Measurements from ENCODE around the gene LETMD1. TPM values are rescaled to one million over a fixed set of nuclear protein-coding genes. Genes with fewer than 3 reads are reported as not detected.

The LETMD1 gene
- polyA plus RNA-seq (2011; rRNA removed) (57.1 and 58.9 TPM in 2 replicates), polyA minus RNA-seq (2011; rRNA and poly(A)+ RNA removed) (22.3 and 28.3 TPM in 2 replicates)

- ChIA-PET POLR2A (no interaction called here), CTCF (interaction anchor here (0.6 to 2.1 kb wide), 9 partner anchors 12 to 293 kb away, joined by 3 to 7 read pairs (median 3); partner anchors contain the start of gene SLC11A2)
- H3K4me3 ChIP-seq (ENCODE audit: low read depth, low read length): peak within 1 kb of the TSS; percentile 69
- TF ChIP-seq CTCF (IDR thresholded peaks at IDR 0.05; ENCODE audit: insufficient read depth, low read depth, low read length): peak; percentile 96
- no peaks in the 10 kb centered on the region for H3K27me3 ChIP-seq (ENCODE audit: control insufficient read depth, insufficient read depth, low read length)
- DNase-seq (ENCODE audit: low read depth): peak; percentile 95
- no peaks in the 10 kb centered on the region for H3K36me3 ChIP-seq (ENCODE audit: control insufficient read depth, insufficient read depth, low read length)
Measured at GRCh38 chr12:51047655-51048540, at the start of gene LETMD1. Gene LETMD1 (plus strand): TSS chr12:51048327. CDS start chr12:51048357, 30 bp downstream.

GRCh38 chr12:50999093-50999492 lies 49.0 kb upstream of the LETMD1 start:
- Histone ChIP-seq H3K4me3 (ENCODE audit: low read depth, low read length) (no peak overlapping the region), H3K36me3 (ENCODE audit: control insufficient read depth, insufficient read depth, low read length) (peaks cover 15% of the 10 kb centered on the region), H3K27me3 (ENCODE audit: control insufficient read depth, insufficient read depth, low read length) (no peaks in the 10 kb centered on the region)
- DNase-seq (ENCODE audit: low read depth): no peak
- no peak for TF ChIP-seq CTCF (IDR thresholded peaks at IDR 0.05; ENCODE audit: insufficient read depth, low read depth, low read length)
- ChIA-PET CTCF (interaction anchor here (1.0 to 1.1 kb wide), 2 partner anchors 10 to 342 kb away, joined by 3 read pairs; no protein-coding TSS in a partner anchor), POLR2A (interaction anchor here (0.6 kb wide), 1 partner anchor 85 kb away, joined by 3 read pairs; no protein-coding TSS in a partner anchor)

- peak; percentile 39 for DNase-seq (ENCODE audit: low read depth)
- Histone ChIP-seq H3K27me3 (ENCODE audit: control insufficient read depth, insufficient read depth, low read length) (no peaks in the 10 kb centered on the region), H3K36me3 (ENCODE audit: control insufficient read depth, insufficient read depth, low read length) (peaks cover 13% of the 10 kb centered on the region), H3K4me3 (ENCODE audit: low read depth, low read length) (no peak overlapping the region)
- CTCF ChIA-PET: interaction anchor here (0.6 kb wide), 1 partner anchor 353 kb away, joined by 3 read pairs; no protein-coding TSS in a partner anchor
- no peak for TF ChIP-seq CTCF (IDR thresholded peaks at IDR 0.05; ENCODE audit: insufficient read depth, low read depth, low read length)
- POLR2A ChIA-PET: no interaction called here
Measured at GRCh38 chr12:51000245-51000644, 47.9 kb upstream of the LETMD1 start.

GRCh38 chr12:51001799-51002198 lies 46.3 kb upstream of the LETMD1 start:
- peaks cover 4% of the 10 kb centered on the region; the same call in 1 of the 2 replicates for H3K36me3 ChIP-seq (ENCODE audit: control insufficient read depth, insufficient read depth, low read length)
- no peak for DNase-seq (ENCODE audit: low read depth)
- H3K27me3 ChIP-seq (ENCODE audit: control insufficient read depth, insufficient read depth, low read length): no peaks in the 10 kb centered on the region
- TF ChIP-seq CTCF (IDR thresholded peaks at IDR 0.05; ENCODE audit: insufficient read depth, low read depth, low read length): no peak
- ChIA-PET POLR2A (no interaction called here), CTCF (interaction anchor here (1.5 to 2.2 kb wide), 2 partner anchors 16 to 25 kb away, joined by 3 to 10 read pairs; partner anchors contain the start of gene SLC11A2)
- no peak overlapping the region for H3K4me3 ChIP-seq (ENCODE audit: low read depth, low read length)

GRCh38 chr12:51004504-51004903 lies 43.6 kb upstream of the LETMD1 start:
- DNase-seq (ENCODE audit: low read depth): no peak
- no peak for TF ChIP-seq CTCF (IDR thresholded peaks at IDR 0.05; ENCODE audit: insufficient read depth, low read depth, low read length)
- H3K4me3 ChIP-seq (ENCODE audit: low read depth, low read length): no peak overlapping the region
- H3K36me3 ChIP-seq (ENCODE audit: control insufficient read depth, insufficient read depth, low read length): peaks cover 5% of the 10 kb centered on the region; the same call in 1 of the 2 replicates
- CTCF ChIA-PET: no interaction called here
- POLR2A ChIA-PET: no interaction called here
- H3K27me3 ChIP-seq (ENCODE audit: control insufficient read depth, insufficient read depth, low read length): no peaks in the 10 kb centered on the region
